Stimulated activated naive B cell treated with anti-CD40 and anti-IgM and Interleukin-4, amounts not matched to agents 10 μg/mL and 1 μg/mL and 100 μg/mL, for 72 hours (primary cell): ENCODE data around the gene C15orf40.
"Not testable (repeated sequence)": the region's sequence is repeated elsewhere in the genome, so short reads cannot be mapped to it uniquely, and the experiment has no call there.

Experiments used
- ATAC-seq, 2 donors: fragments of 150-1000 bp; cut with Tn5 transposase; replicated peaks; 2 replicates each; pipeline ENCODE4 v1.10.0; 2021; ENCODE audit warnings: moderate library complexity in 1 of 2
- DNase-seq: peaks from one replicate; pipeline ENCODE4 v3.0.0; 2021
- H3K27ac Mint-ChIP-seq: one replicate; pipeline ENCODE4 v1.8.0; 2022; ENCODE audit warnings: mild to moderate bottlenecking, mixed read lengths
- H3K27me3 Mint-ChIP-seq, 2 donors: one replicate each; pipeline ENCODE4 v1.8.0; 2022; ENCODE audit warnings: mixed read lengths in 2 of 2
- H3K36me3 Mint-ChIP-seq, 2 donors: one replicate each; pipeline ENCODE4 v1.8.0; 2022; ENCODE audit warnings: mixed read lengths in 2 of 2, mild to moderate bottlenecking in 1 of 2
- H3K4me1 Mint-ChIP-seq, 2 donors: one replicate each; pipeline ENCODE4 v1.8.0; 2022; ENCODE audit warnings: mixed read lengths in 2 of 2, mild to moderate bottlenecking in 1 of 2
- H3K4me3 Mint-ChIP-seq, 2 donors: one replicate each; pipeline ENCODE4 v1.8.0; 2022; ENCODE audit warnings: mild to moderate bottlenecking in 2 of 2, mixed read lengths in 2 of 2, moderate library complexity in 1 of 2
- H3K9me3 Mint-ChIP-seq, 2 donors: one replicate each; pipeline ENCODE4 v1.8.0; 2022; ENCODE audit warnings: mixed read lengths in 2 of 2, mild to moderate bottlenecking in 1 of 2

The C15orf40 gene

DNA sequence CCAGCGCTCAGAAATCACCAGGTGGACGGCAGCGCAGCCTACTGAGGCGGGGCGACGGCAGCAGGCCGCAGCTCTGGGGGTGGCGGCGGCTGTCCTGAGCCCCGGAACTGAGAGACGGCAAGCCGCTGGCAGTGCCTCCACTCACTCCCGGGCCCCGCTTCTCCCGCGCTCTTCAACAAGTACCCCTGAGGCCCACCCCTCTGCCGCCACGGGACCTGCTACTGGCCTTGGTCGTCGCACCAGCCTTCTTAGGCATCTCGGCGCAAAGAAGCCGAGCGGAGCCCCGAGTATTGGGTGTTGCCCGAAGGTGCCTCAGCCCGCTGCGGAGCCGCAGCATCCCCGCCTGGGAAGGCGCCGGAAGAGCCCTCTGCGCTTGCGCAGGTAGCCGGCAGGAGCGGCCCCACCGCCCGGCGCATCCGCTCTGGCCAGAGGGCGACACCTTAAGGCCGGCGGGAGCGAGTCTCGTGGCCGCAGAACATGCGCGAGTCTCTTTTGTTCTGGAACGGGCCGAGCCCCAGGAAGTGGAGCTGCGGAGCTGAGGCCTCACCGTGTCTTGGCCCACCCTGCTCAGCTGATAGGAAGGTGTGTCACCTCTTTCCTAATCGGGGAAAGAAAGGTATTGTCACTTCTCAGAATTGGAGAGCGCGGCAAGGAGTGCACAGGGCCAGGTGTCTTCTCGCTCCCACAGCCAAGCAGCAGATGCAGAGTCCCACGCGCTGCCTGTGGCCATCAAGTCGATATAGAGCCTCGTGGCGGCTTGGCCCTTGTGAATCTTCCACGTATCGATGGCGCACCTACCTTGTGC lies at the start of gene C15orf40:
C15orf40 (minus strand) TSS at position 369 of the 805 bp plus-strand sequence; CDS start at position 337, 32 bp downstream.
- Mint-ChIP-seq H3K9me3 (peaks cover 0 to 8% of the 10 kb centered on the region in 2 donors), H3K4me3 (peak within 1 kb of the TSS; percentile 88 to 91), H3K27me3 (no peaks in the 10 kb centered on the region), H3K36me3 (peaks cover 4 to 47% of the 10 kb centered on the region in 2 donors), H3K27ac (peak within 1 kb of the TSS; percentile 90), H3K4me1 (peaks cover 36 to 38% of the 10 kb centered on the region in 2 donors)
- peak; percentile 88 for DNase-seq
- peak; percentile 91 to 93 for ATAC-seq

GRCh38 chr15:83057696-83058376 lies 46.4 kb upstream of the C15orf40 start:
- H3K36me3 Mint-ChIP-seq, result peaks cover 19 to 21% of the 10 kb centered on the region in 2 donors
- H3K27me3 Mint-ChIP-seq, result no peaks in the 10 kb centered on the region
- peaks cover 10 to 28% of the 10 kb centered on the region in 2 donors for H3K4me1 Mint-ChIP-seq
- H3K4me3 Mint-ChIP-seq, result no peak overlapping the region
- ATAC-seq (no peak), DNase-seq (no peak)
- H3K27ac Mint-ChIP-seq, result peak overlapping the region; percentile 28
- no peaks in the 10 kb centered on the region for H3K9me3 Mint-ChIP-seq

DNA sequence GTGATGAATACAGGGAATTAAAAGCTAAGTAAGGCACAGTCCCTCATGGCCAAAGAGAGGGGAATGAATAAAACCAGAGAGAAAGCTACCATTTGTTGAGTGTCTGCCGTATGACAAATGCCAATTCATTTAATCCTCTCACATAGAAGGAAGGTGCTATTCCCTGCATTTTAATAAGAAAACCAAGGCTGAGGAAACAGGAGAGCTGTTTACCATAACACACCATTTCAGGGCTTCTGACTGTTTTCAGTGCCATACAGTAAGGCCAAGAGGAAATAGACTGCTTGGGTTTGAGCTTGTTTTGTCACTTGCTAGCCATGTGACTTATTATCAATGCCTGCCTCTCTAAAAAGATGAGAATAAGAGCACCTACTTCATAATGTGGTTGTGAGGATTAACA lies 45.6 kb upstream of the C15orf40 start:
- Mint-ChIP-seq H3K27ac (no peak overlapping the region), H3K4me3 (no peak overlapping the region), H3K36me3 (peaks cover 19 to 21% of the 10 kb centered on the region in 2 donors), H3K27me3 (no peaks in the 10 kb centered on the region), H3K9me3 (no peaks in the 10 kb centered on the region), H3K4me1 (peaks cover 10 to 28% of the 10 kb centered on the region in 2 donors)
- DNase-seq (no peak), ATAC-seq (no peak)

- ATAC-seq, result peak in 1 of 2 donors; percentile 29
- H3K4me1 Mint-ChIP-seq, result peaks cover 13 to 27% of the 10 kb centered on the region in 2 donors
- H3K9me3 Mint-ChIP-seq, result no peaks in the 10 kb centered on the region
- no peak overlapping the region for H3K27ac Mint-ChIP-seq
- H3K36me3 Mint-ChIP-seq, result peaks cover 29 to 38% of the 10 kb centered on the region in 2 donors
- H3K4me3 Mint-ChIP-seq, result no peak overlapping the region
- H3K27me3 Mint-ChIP-seq, result no peaks in the 10 kb centered on the region
- DNase-seq, result no peak
These were observed 41.7 kb upstream of the C15orf40 start for GRCh38 chr15:83053151-83053550.

DNA sequence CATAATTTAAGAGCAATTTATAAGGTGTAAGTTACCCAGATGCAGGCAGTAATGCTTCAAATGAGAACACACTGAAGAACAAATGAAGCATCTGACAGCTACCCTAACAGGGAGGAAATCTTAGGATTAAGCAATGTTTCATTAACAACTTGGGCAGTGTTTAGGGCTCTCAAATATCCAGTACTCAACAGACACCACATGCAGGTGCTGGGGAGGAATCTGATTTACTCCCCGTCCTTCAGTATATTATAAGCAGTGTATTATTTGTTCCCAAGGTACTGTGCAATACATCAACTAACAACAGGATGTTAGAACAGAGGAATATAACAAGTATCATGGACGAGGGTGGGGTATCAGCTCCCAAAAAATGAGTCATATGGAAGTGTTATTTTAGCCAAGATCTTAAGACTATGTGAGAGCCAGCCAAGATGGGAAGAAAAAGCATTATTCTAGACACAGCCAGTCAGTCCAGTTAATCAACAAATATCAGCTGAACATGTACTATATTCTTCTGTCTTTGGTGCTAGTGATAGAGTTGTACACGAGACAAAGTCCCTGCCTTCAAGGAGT lies 35.2 kb upstream of the C15orf40 start:
- peaks cover 7 to 8% of the 10 kb centered on the region in 2 donors for H3K4me1 Mint-ChIP-seq
- H3K4me3 Mint-ChIP-seq, result no peak overlapping the region
- no peak for ATAC-seq
- H3K9me3 Mint-ChIP-seq, result no peaks in the 10 kb centered on the region
- H3K36me3 Mint-ChIP-seq, result peaks cover 37 to 57% of the 10 kb centered on the region in 2 donors
- no peak overlapping the region for H3K27ac Mint-ChIP-seq
- DNase-seq, result no peak
- no peaks in the 10 kb centered on the region for H3K27me3 Mint-ChIP-seq

DNA sequence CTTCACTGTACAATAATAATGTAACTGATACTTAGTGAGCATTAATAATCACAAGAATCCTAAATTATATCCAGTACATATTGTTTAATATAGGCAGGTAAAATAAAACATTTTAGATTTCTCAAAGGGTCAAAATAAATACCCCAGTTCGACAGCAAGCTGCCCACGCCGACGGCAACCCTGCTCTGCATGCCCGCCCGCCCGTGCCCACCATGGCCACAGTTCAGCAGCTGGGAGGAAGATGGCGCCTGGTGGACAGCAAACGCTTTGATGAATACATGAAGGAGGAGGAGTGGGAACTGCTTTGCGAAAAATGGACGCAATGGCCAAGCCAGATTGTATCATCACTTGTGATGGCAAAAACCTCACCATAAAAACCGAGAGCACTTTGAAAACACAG lies 32.7 kb upstream of the C15orf40 start:
- ATAC-seq (no peak), DNase-seq (no peak)
- Mint-ChIP-seq H3K9me3 (peaks cover 0 to under 1% of the 10 kb centered on the region in 2 donors), H3K4me3 (no peak overlapping the region), H3K27ac (no peak overlapping the region), H3K36me3 (peaks cover 52 to 72% of the 10 kb centered on the region in 2 donors), H3K4me1 (peaks cover 12 to 14% of the 10 kb centered on the region in 2 donors), H3K27me3 (no peaks in the 10 kb centered on the region)

- no peaks in the 10 kb centered on the region for H3K27me3 Mint-ChIP-seq
- ATAC-seq (no peak), DNase-seq (no peak)
- peaks cover 57 to 74% of the 10 kb centered on the region in 2 donors for H3K36me3 Mint-ChIP-seq
- no peak overlapping the region for H3K27ac Mint-ChIP-seq
- H3K4me3 Mint-ChIP-seq, result no peak overlapping the region
- H3K9me3 Mint-ChIP-seq, result peaks cover 0 to 1% of the 10 kb centered on the region in 2 donors
- H3K4me1 Mint-ChIP-seq, result peaks cover 8 to 27% of the 10 kb centered on the region in 2 donors
These were observed 27.8 kb upstream of the C15orf40 start for GRCh38 chr15:83039206-83039605.

GRCh38 chr15:83036253-83036652 lies 24.8 kb upstream of the C15orf40 start:
- H3K27ac Mint-ChIP-seq, result no peak overlapping the region
- DNase-seq, result no peak
- no peaks in the 10 kb centered on the region for H3K27me3 Mint-ChIP-seq
- no peak for ATAC-seq
- peaks cover 0 to 3% of the 10 kb centered on the region in 2 donors for H3K9me3 Mint-ChIP-seq
- H3K36me3 Mint-ChIP-seq, result peaks cover 59 to 72% of the 10 kb centered on the region in 2 donors
- no peak overlapping the region for H3K4me3 Mint-ChIP-seq
- H3K4me1 Mint-ChIP-seq, result peaks cover 10 to 27% of the 10 kb centered on the region in 2 donors

DNA sequence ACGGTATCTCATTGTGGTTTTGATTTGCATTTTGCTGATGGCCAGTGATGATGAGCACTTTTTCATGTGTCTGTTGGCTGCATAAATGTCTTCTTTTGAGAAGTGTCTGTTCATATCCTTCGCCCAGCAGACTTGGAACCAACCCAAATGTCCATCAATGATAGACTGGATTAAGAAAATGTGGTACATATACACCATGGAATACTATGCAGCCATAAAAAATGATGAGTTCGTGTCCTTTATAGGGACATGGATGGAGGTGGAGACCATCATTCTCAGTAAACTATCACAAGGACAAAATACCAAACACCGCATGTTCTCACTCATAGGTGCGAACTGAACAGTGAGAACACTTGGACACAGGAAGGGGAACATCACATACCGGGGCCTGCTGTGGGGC lies 19.8 kb upstream of the C15orf40 start:
- not testable (repeated sequence) for H3K4me3 Mint-ChIP-seq, H3K9me3 Mint-ChIP-seq, DNase-seq, ATAC-seq, H3K4me1 Mint-ChIP-seq, H3K27me3 Mint-ChIP-seq
- Mint-ChIP-seq H3K27ac (peak overlapping the region; percentile 65), H3K36me3 (peaks cover 34 to 44% of the 10 kb centered on the region in 2 donors)

DNA sequence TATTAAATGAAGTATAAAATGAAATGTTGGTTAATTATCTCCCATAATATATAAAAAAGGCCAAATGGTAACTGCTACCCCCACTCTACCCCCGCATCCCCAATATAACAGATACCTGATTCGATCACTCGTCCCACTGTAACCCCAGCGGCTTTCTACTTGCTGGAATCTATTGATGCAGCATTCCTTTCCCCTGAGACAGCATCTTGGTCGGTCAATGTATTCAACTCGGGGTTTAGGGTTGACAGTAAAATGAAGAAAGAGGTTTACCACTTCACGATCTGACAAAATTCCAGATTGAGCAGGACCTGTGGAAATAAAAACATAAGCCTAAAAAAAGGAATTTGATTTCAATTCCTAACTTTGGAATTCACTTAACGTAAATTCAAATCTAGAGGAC lies 18.6 kb upstream of the C15orf40 start:
- DNase-seq (no peak), ATAC-seq (no peak)
- Mint-ChIP-seq H3K4me3 (no peak overlapping the region), H3K9me3 (peaks cover 0 to 2% of the 10 kb centered on the region in 2 donors), H3K36me3 (peaks cover 32 to 37% of the 10 kb centered on the region in 2 donors), H3K27me3 (no peaks in the 10 kb centered on the region), H3K27ac (no peak overlapping the region), H3K4me1 (peaks cover 0 to 6% of the 10 kb centered on the region in 2 donors)

GRCh38 chr15:83018436-83018835 lies 7.0 kb upstream of the C15orf40 start:
- Mint-ChIP-seq H3K4me1 (peaks cover 11 to 14% of the 10 kb centered on the region in 2 donors), H3K9me3 (no peaks in the 10 kb centered on the region), H3K27ac (no peak overlapping the region), H3K4me3 (no peak overlapping the region), H3K27me3 (no peaks in the 10 kb centered on the region), H3K36me3 (peaks cover 9 to 32% of the 10 kb centered on the region in 2 donors)
- DNase-seq (no peak), ATAC-seq (no peak)

DNA sequence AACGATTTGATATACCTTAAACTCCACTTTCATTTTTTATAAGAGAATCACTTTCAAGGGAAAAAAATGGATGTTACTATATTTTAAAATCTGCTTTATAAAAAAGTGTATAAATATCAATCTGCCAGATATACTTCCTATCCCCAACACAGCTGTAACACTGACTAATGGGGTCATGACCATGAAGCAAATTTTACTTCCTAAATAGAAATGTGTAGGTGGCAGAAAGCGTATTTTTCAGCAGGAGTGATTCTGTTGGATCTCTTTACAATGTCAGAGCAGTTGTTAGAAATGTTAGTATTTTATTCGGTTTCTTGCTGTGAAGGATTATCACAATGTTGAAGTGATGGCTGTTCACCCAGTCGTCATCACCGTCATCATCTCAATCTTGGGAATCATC lies 5.5 kb upstream of the C15orf40 start:
- H3K4me3 Mint-ChIP-seq, result no peak overlapping the region
- DNase-seq (no peak), ATAC-seq (no peak)
- peaks cover 0 to 8% of the 10 kb centered on the region in 2 donors for H3K9me3 Mint-ChIP-seq
- peaks cover 22 to 27% of the 10 kb centered on the region in 2 donors for H3K4me1 Mint-ChIP-seq
- H3K36me3 Mint-ChIP-seq, result peaks cover 9 to 43% of the 10 kb centered on the region in 2 donors
- no peaks in the 10 kb centered on the region for H3K27me3 Mint-ChIP-seq
- H3K27ac Mint-ChIP-seq, result no peak overlapping the region

- Mint-ChIP-seq H3K9me3 (peaks cover 0 to 8% of the 10 kb centered on the region in 2 donors), H3K4me3 (no peak overlapping the region), H3K27me3 (no peaks in the 10 kb centered on the region), H3K36me3 (peaks cover 4 to 46% of the 10 kb centered on the region in 2 donors), H3K27ac (peak overlapping the region; percentile 59), H3K4me1 (peaks cover 29 to 36% of the 10 kb centered on the region in 2 donors)
- DNase-seq (no peak), ATAC-seq (no peak)
These were observed 3.9 kb upstream of the C15orf40 start for GRCh38 chr15:83015361-83015760.

DNA sequence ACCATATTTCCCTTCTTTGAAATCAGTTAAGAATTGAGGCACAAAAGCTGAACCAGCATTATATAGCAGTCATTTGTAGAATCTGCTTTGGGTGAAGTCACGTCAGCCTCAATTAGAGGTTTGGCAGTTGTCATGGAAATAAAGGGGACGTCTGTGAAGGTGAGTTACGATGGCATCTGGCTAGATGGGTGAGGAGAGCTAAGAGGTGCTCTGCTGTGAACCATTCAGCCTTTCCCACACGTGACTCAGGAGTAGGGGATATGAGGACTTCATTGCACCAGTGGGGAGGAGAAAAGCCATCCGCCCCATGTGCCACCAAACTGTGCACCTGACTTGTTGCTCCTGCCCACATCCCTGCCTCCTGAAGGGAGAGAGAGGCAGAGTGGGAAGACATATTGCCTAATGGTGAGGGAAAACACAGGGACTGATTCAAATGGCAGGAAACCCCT lies 2.8 kb upstream of the C15orf40 start:
- H3K9me3 Mint-ChIP-seq, result peaks cover 0 to 8% of the 10 kb centered on the region in 2 donors
- H3K4me1 Mint-ChIP-seq, result peaks cover 33 to 38% of the 10 kb centered on the region in 2 donors
- peak overlapping the region; percentile 44 for H3K27ac Mint-ChIP-seq
- no peak for ATAC-seq
- H3K36me3 Mint-ChIP-seq, result peaks cover 2 to 45% of the 10 kb centered on the region in 2 donors
- no peak overlapping the region for H3K4me3 Mint-ChIP-seq
- no peaks in the 10 kb centered on the region for H3K27me3 Mint-ChIP-seq
- DNase-seq, result no peak
